Caco-2 (cell line): ENCODE data around the gene AGPAT3. TPM values are rescaled to one million over a fixed set of nuclear protein-coding genes. Genes with fewer than 3 reads are reported as not detected.

Source experiments
- BruUV-seq: library from RNA; stranded (reverse); fragments of 400-500 nt; replicated peaks from 2 replicates; lab custom pipeline; 2021; lab: Mats Ljungman, UMichigan
- CTCF ChIA-PET: fragments of 300-600 bp; sonication (Branson Sonifier 250); formaldehyde crosslinking; loops from one replicate; lab custom pipeline; 2022; ENCODE audit warnings: antibody characterized with exemption; lab: Charles Lee
- POLR2A ChIA-PET: fragments of 300-600 bp; sonication (Branson Sonifier 250); formaldehyde crosslinking; loops from one replicate; lab custom pipeline; 2022; ENCODE audit warnings: antibody characterized with exemption; lab: Charles Lee
- DNase-seq, 2 experiments: peaks; one replicate each; pipeline versions ENCODE4 v3.0.0 to v3.0.0-alpha.2; 2020 to 2022
- H3K27me3 ChIP-seq: replicated peaks from 2 replicates; pipeline ENCODE4 v1.6.0; 2011; ENCODE audit warnings: low read length; ENCODE audit not compliant: control insufficient read depth, insufficient read depth
- H3K36me3 ChIP-seq: 2 replicates; pipeline ENCODE4 v1.5.1; 2011; ENCODE audit warnings: low read length; ENCODE audit not compliant: control insufficient read depth, insufficient read depth
- H3K4me1 ChIP-seq: fragments of 250-450 bp; sonication (Bioruptor Pico); 2 replicates; pipeline ENCODE4 v1.5.1; 2020; ENCODE audit warnings: mild to moderate bottlenecking
- H3K4me3 ChIP-seq: 2 replicates; pipeline ENCODE4 v1.5.1; 2011; ENCODE audit warnings: low read depth, mild to moderate bottlenecking, control low read depth, low read length
- H3K9me3 ChIP-seq: fragments of 250-450 bp; sonication (Bioruptor Pico); 2 replicates; pipeline ENCODE4 v1.5.1; 2020; ENCODE audit warnings: mild to moderate bottlenecking, moderate library complexity
- H3K27ac Mint-ChIP-seq: one replicate; pipeline ENCODE4 v1.8.0; 2022; ENCODE audit warnings: mixed read lengths; ENCODE audit not compliant: unreplicated experiment
- H3K27me3 Mint-ChIP-seq: one replicate; pipeline ENCODE4 v1.8.0; 2022; ENCODE audit warnings: mixed read lengths; ENCODE audit not compliant: insufficient read depth, unreplicated experiment
- H3K36me3 Mint-ChIP-seq: one replicate; pipeline ENCODE4 v1.8.0; 2022; ENCODE audit warnings: mild to moderate bottlenecking, mixed read lengths; ENCODE audit not compliant: insufficient read depth, unreplicated experiment
- H3K4me1 Mint-ChIP-seq: one replicate; pipeline ENCODE4 v1.8.0; 2022; ENCODE audit warnings: low read depth, mixed read lengths; ENCODE audit not compliant: unreplicated experiment
- H3K4me3 Mint-ChIP-seq: one replicate; pipeline ENCODE4 v1.8.0; 2022; ENCODE audit warnings: mild to moderate bottlenecking, moderate library complexity, mixed read lengths; ENCODE audit not compliant: unreplicated experiment
- H3K9me3 Mint-ChIP-seq: one replicate; pipeline ENCODE4 v1.8.0; 2022; ENCODE audit warnings: mixed read lengths; ENCODE audit not compliant: unreplicated experiment
- CTCF ChIP-seq, 2 experiments: fragments of 200-600 bp in 1 of 2; IDR thresholded peaks; 1 replicate in 1 of 2; 2 replicates in 1 of 2; pipeline versions ENCODE4 v1.5.1 to v1.8.0; 2011 to 2022; ENCODE audit warnings: antibody characterized with exemption in 1 of 2, control low read depth in 1 of 2, inconsistent platforms in 1 of 2, low read depth in 1 of 2, low read length in 1 of 2, mild to moderate bottlenecking in 1 of 2, moderate library complexity in 1 of 2; ENCODE audit not compliant: insufficient read depth in 1 of 2, severe bottlenecking in 1 of 2, unreplicated experiment in 1 of 2
- intact Hi-C: fragments of 100-400 bp; cut with micrococcal nuclease; formaldehyde crosslinking; loops from one replicate; pipeline ENCODE4 v1.10.0; 2022; ENCODE audit not compliant: unreplicated experiment
- total RNA-seq: library from RNA; stranded (reverse); gene quantifications from 2 replicates; pipeline ENCODE4 v1.2.3, GENCODE V29; 2022

AGPAT3 gene
- total RNA-seq, 1 experiment from 2014 or later: 61.8 TPM

- H3K4me1 Mint-ChIP-seq: peaks cover 28% of the 10 kb centered on the region
- H3K9me3 Mint-ChIP-seq: peaks cover 8% of the 10 kb centered on the region
- DNase-seq: no peak
- no TSS peak for BruUV-seq
- Histone ChIP-seq H3K36me3 (no peaks in the 10 kb centered on the region), H3K9me3 (no peaks in the 10 kb centered on the region), H3K4me1 (peaks cover 60% of the 10 kb centered on the region), H3K4me3 (no peak overlapping the region), H3K27me3 (no peaks in the 10 kb centered on the region)
- H3K36me3 Mint-ChIP-seq: peaks cover 12% of the 10 kb centered on the region
- H3K4me3 Mint-ChIP-seq: peak overlapping the region; percentile 15
- POLR2A ChIA-PET: interaction anchor here (1.1 kb wide), 1 partner anchor 56 kb away, joined by 4 read pairs; no protein-coding TSS in a partner anchor
- CTCF ChIA-PET: interaction anchor here (0.6 kb wide), 1 partner anchor 92 kb away, joined by 4 read pairs; no protein-coding TSS in a partner anchor
- H3K27me3 Mint-ChIP-seq: no peaks in the 10 kb centered on the region
- intact Hi-C loops: loop anchor here (5.0 kb wide), 1 partner anchor 55 kb away; the partner anchor contains the start of gene AGPAT3
- peak overlapping the region; percentile 86 for H3K27ac Mint-ChIP-seq
- no peak for TF ChIP-seq CTCF (IDR thresholded peaks at IDR 0.05; ENCODE audit: insufficient read depth in 1 of 2, low read depth in 1 of 2, low read length in 1 of 2, severe bottlenecking in 1 of 2, unreplicated experiment in 1 of 2)
Measured at GRCh38 chr21:43921979-43922945, 57.2 kb downstream of the AGPAT3 start.

GRCh38 chr21:43922949-43923348 is 57.9 kb downstream of the AGPAT3 start:
- Histone ChIP-seq H3K4me1 (peaks cover 60% of the 10 kb centered on the region), H3K9me3 (no peaks in the 10 kb centered on the region), H3K27me3 (no peaks in the 10 kb centered on the region), H3K4me3 (no peak overlapping the region), H3K36me3 (no peaks in the 10 kb centered on the region)
- ChIA-PET CTCF (no interaction called here), POLR2A (no interaction called here)
- H3K4me3 Mint-ChIP-seq: no peak overlapping the region
- H3K27me3 Mint-ChIP-seq: no peaks in the 10 kb centered on the region
- no TSS peak for BruUV-seq
- no peak for TF ChIP-seq CTCF (IDR thresholded peaks at IDR 0.05; ENCODE audit: insufficient read depth in 1 of 2, low read depth in 1 of 2, low read length in 1 of 2, severe bottlenecking in 1 of 2, unreplicated experiment in 1 of 2)
- H3K9me3 Mint-ChIP-seq: peaks cover under 1% of the 10 kb centered on the region
- H3K36me3 Mint-ChIP-seq: peaks cover 12% of the 10 kb centered on the region
- peaks cover 28% of the 10 kb centered on the region for H3K4me1 Mint-ChIP-seq
- intact Hi-C loops: loop anchor here (5.0 kb wide), 1 partner anchor 56 kb away; the partner anchor contains the start of gene AGPAT3
- DNase-seq: no peak
- peak overlapping the region; percentile 77 for H3K27ac Mint-ChIP-seq

GRCh38 chr21:43923391-43923790 is 58.4 kb downstream of the AGPAT3 start:
- no peaks in the 10 kb centered on the region for H3K9me3 ChIP-seq
- no peak for TF ChIP-seq CTCF (IDR thresholded peaks at IDR 0.05; ENCODE audit: insufficient read depth in 1 of 2, low read depth in 1 of 2, low read length in 1 of 2, severe bottlenecking in 1 of 2, unreplicated experiment in 1 of 2)
- CTCF ChIA-PET: no interaction called here
- Mint-ChIP-seq H3K4me3 (peak overlapping the region; percentile 34), H3K9me3 (no peaks in the 10 kb centered on the region), H3K36me3 (peaks cover 12% of the 10 kb centered on the region), H3K27me3 (no peaks in the 10 kb centered on the region), H3K27ac (peak overlapping the region; percentile 77), H3K4me1 (peaks cover 28% of the 10 kb centered on the region)
- peaks cover 60% of the 10 kb centered on the region for H3K4me1 ChIP-seq
- no peak for DNase-seq
- POLR2A ChIA-PET: no interaction called here
- H3K36me3 ChIP-seq: no peaks in the 10 kb centered on the region
- H3K27me3 ChIP-seq: no peaks in the 10 kb centered on the region
- intact Hi-C loops: loop anchor here (5.0 kb wide), 1 partner anchor 56 kb away; the partner anchor contains the start of gene AGPAT3
- no peak overlapping the region for H3K4me3 ChIP-seq
- BruUV-seq: no TSS peak
